SU-DHL-6 (cell line): Measurements from ENCODE around the gene ANKRD66.

Experiments
- EZH2phosphoT487 ChIP-seq: fragments of 200-600 bp; sonication (generic), shearing (Covaris generic); conservative IDR thresholded peaks from 2 replicates; pipeline ENCODE4 v1.6.1; 2018; ENCODE audit warnings: mild to moderate bottlenecking, antibody characterized with exemption, low read length, moderate library complexity, mixed read lengths
- TF ChIP-seq, protein P1 (sequence below): fragments of 200-600 bp; sonication (generic); IDR thresholded peaks from one replicate; pipeline ENCODE4 v1.5.1; 2017; ENCODE audit warnings: antibody characterized with exemption, mild to moderate bottlenecking, low read length, moderate library complexity; ENCODE audit not compliant: insufficient read depth, poor library complexity, severe bottlenecking

DNA sequence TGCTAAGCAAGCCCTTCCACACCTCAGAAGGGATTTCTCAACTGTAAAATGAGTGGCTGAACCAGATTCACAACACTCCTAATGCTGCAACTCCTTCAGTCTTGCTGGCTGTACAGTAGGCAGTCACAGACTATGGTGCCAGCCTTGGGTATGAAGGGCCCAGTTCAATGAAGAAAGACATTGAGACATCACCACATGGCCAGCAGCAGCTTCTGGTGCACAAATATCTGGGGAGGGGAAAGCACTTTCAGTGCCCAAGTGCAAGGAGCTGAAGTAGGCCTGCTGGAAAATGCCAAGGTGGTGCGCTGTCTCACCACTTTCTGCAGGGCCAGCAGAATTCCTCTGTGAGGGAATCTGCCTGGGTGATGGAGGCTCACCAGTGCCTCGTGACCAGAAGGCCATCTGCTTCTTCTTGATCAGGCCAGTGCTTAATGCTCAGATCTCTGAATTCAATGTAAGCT lies 13.4 kb upstream of the ANKRD66 start:
- TF ChIP-seq, protein P1, sequence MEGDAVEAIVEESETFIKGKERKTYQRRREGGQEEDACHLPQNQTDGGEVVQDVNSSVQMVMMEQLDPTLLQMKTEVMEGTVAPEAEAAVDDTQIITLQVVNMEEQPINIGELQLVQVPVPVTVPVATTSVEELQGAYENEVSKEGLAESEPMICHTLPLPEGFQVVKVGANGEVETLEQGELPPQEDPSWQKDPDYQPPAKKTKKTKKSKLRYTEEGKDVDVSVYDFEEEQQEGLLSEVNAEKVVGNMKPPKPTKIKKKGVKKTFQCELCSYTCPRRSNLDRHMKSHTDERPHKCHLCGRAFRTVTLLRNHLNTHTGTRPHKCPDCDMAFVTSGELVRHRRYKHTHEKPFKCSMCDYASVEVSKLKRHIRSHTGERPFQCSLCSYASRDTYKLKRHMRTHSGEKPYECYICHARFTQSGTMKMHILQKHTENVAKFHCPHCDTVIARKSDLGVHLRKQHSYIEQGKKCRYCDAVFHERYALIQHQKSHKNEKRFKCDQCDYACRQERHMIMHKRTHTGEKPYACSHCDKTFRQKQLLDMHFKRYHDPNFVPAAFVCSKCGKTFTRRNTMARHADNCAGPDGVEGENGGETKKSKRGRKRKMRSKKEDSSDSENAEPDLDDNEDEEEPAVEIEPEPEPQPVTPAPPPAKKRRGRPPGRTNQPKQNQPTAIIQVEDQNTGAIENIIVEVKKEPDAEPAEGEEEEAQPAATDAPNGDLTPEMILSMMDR: no peak
- no peak for TF ChIP-seq EZH2phosphoT487
